Suprapubic skin (tissue), 3 donors: ENCODE results near the gene GNG4.
"Not testable (repeated sequence)": the region's sequence is repeated elsewhere in the genome, so short reads cannot be mapped to it uniquely, and the experiment has no call there.

Source experiments
- POLR2A ChIP-seq, 2 donors: fragments of 450-650 bp; IDR thresholded peaks; one replicate each; pipeline ENCODE4 v1.6.1; 2017; ENCODE audit warnings: antibody characterized with exemption in 2 of 2, mild to moderate bottlenecking in 2 of 2, moderate library complexity in 2 of 2
- TF ChIP-seq, protein P1 (sequence below), 2 donors: fragments of 200-600 bp in 1 of 2; fragments of 450-650 bp in 1 of 2; sonication (generic) in 1 of 2; IDR thresholded peaks; one replicate each; pipeline ENCODE4 v1.5.1; 2016 to 2019; ENCODE audit warnings: antibody characterized with exemption in 2 of 2, mild to moderate bottlenecking in 1 of 2, moderate library complexity in 1 of 2

DNA sequence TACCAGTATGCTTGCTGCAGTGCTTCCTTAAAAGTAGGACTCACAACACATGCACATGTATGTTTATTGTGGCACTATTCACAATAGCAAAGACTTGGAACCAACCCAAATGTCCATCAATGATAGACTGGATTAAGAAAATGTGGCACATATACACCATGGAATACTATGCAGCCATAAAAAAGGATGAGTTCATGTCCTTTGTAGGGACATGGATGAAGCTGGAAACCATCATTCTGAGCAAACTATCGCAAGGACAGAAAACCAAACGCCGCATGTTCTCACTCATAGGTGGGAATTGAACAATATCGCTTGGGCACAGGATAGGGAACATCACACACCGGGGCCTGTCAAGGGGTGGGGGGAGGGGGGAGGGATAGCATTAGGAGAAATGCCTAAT lies 76.6 kb downstream of the GNG4 start:
- TF ChIP-seq, protein P1, sequence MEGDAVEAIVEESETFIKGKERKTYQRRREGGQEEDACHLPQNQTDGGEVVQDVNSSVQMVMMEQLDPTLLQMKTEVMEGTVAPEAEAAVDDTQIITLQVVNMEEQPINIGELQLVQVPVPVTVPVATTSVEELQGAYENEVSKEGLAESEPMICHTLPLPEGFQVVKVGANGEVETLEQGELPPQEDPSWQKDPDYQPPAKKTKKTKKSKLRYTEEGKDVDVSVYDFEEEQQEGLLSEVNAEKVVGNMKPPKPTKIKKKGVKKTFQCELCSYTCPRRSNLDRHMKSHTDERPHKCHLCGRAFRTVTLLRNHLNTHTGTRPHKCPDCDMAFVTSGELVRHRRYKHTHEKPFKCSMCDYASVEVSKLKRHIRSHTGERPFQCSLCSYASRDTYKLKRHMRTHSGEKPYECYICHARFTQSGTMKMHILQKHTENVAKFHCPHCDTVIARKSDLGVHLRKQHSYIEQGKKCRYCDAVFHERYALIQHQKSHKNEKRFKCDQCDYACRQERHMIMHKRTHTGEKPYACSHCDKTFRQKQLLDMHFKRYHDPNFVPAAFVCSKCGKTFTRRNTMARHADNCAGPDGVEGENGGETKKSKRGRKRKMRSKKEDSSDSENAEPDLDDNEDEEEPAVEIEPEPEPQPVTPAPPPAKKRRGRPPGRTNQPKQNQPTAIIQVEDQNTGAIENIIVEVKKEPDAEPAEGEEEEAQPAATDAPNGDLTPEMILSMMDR (IDR thresholded peaks at IDR 0.05): not testable (repeated sequence)
- not testable (repeated sequence) for TF ChIP-seq POLR2A (IDR thresholded peaks at IDR 0.05)
